ENCODE results near the gene PTPN14. TPM values are rescaled to one million over a fixed set of nuclear protein-coding genes. Genes with fewer than 3 reads are reported as not detected.

PTPN14 gene
- total RNA-seq, 1 experiment from 2014 or later = 37.5 TPM

GRCh38 chr1:214337015-214337414, 214.4 kb downstream of the PTPN14 start:
- BruUV-seq (replicated peaks) = no TSS peak
- Histone ChIP-seq H3K4me1 (ENCODE audit: control insufficient read depth in 1 of 2, insufficient read depth in 2 of 2, low read length in 2 of 2) (no peaks in the 10 kb centered on the region), H3K27me3 (ENCODE audit: insufficient read depth, low read length) (no peaks in the 10 kb centered on the region), H3K9me2 (ENCODE audit: insufficient read depth) (no peaks in the 10 kb centered on the region), H3K9me3 (ENCODE audit: control insufficient read depth in 1 of 2, insufficient read depth in 1 of 2, low read depth in 1 of 2, low read length in 2 of 2) (no peaks in the 10 kb centered on the region), H2AFZ (ENCODE audit: low read depth, low read length, poor library complexity, severe bottlenecking) (no peak overlapping the region), H3K4me3 (replicated peaks in 1 of 2; ENCODE audit: low read depth in 1 of 2, low read length in 2 of 2) (no peak overlapping the region), H3K9ac (ENCODE audit: low read length) (no peak overlapping the region), H3K4me2 (ENCODE audit: low read length) (no peak overlapping the region), H3K79me2 (ENCODE audit: insufficient read depth, low read length) (no peaks in the 10 kb centered on the region), H3K27ac (ENCODE audit: low read depth, low read length) (no peak overlapping the region), H4K20me1 (ENCODE audit: insufficient read depth) (no peaks in the 10 kb centered on the region), H3K36me3 (ENCODE audit: control insufficient read depth in 1 of 2, insufficient read depth in 2 of 2, low read length in 2 of 2) (no peaks in the 10 kb centered on the region; a peak in 1 of 4 replicates)
- ChIA-PET POLR2A (no interaction called here), RAD21 (ENCODE audit: low non-redundant PET in 1 of 2, low total read pairs in 2 of 2, uncharacterized antibody in 2 of 2, unreplicated experiment in 2 of 2) (interaction anchor here in 1 of 2 experiments (0.6 kb wide), 1 partner anchor 188 kb away, joined by 3 read pairs; no protein-coding TSS in a partner anchor), CTCF (no interaction called here)
- intact Hi-C loops (cut with micrococcal nuclease) = no loop called here
- no peak for DNase-seq (ENCODE audit: low read depth, low spot score)
- no peak for ATAC-seq
- TF ChIP-seq EGR1 (IDR thresholded peaks at IDR 0.05; ENCODE audit: low read depth) (no peak), ATF3 (IDR thresholded peaks at IDR 0.05) (no peak), POLR2AphosphoS5 (IDR thresholded peaks at IDR 0.05; ENCODE audit: low read depth, low read length) (no peak), CTCF (IDR thresholded peaks at IDR 0.05 in 2 of 3, conservative IDR thresholded peaks at IDR 0.05 in 1 of 3; ENCODE audit: borderline replicate concordance in 1 of 3, insufficient read depth in 1 of 3, low read depth in 2 of 3, low read length in 2 of 3) (no peak), FOSL1 (IDR thresholded peaks at IDR 0.05; ENCODE audit: low read depth) (no peak), EZH2 (IDR thresholded peaks at IDR 0.05) (no peak), MAX (IDR thresholded peaks at IDR 0.05) (no peak), CBX3 (IDR thresholded peaks at IDR 0.05; ENCODE audit: low read depth) (no peak), SIN3A (IDR thresholded peaks at IDR 0.05; ENCODE audit: low read depth) (no peak), ELF1 (IDR thresholded peaks at IDR 0.05; ENCODE audit: borderline replicate concordance, low read depth) (no peak), SRF (IDR thresholded peaks at IDR 0.05; ENCODE audit: low read depth) (no peak), REST (IDR thresholded peaks at IDR 0.05; ENCODE audit: low read depth) (no peak), CEBPB (IDR thresholded peaks at IDR 0.05; ENCODE audit: low read depth) (no peak), TCF7L2 (IDR thresholded peaks at IDR 0.05; ENCODE audit: borderline replicate concordance, extremely low read depth, insufficient read depth, insufficient read length) (no peak), SP1 (IDR thresholded peaks at IDR 0.05; ENCODE audit: low read depth) (no peak), POLR2A (IDR thresholded peaks at IDR 0.05; ENCODE audit: borderline replicate concordance, extremely low read depth, insufficient read depth, insufficient read length) (no peak), YY1 (IDR thresholded peaks at IDR 0.05; ENCODE audit: extremely low read depth, insufficient replicate concordance, low read depth, low read length) (no peak), EZH2phosphoT487 (IDR thresholded peaks at IDR 0.05; ENCODE audit: borderline replicate concordance) (no peak)
